Glutamatergic neuron (in vitro differentiated cells): Measurements from ENCODE around the gene FALEC. TPM values are rescaled to one million over a fixed set of nuclear protein-coding genes. Genes with fewer than 3 reads are reported as not detected.

Experiments used
- DNase-seq: peaks from one replicate; pipeline ENCODE4 v3.0.0; 2022
- H3K27ac Mint-ChIP-seq: one replicate; pipeline ENCODE4 v1.8.0; 2020; ENCODE audit warnings: mild to moderate bottlenecking, mixed read lengths, inconsistent platforms; ENCODE audit not compliant: unreplicated experiment
- H3K27me3 Mint-ChIP-seq: one replicate; pipeline ENCODE4 v1.8.0; 2020; ENCODE audit warnings: mild to moderate bottlenecking, moderate library complexity, mixed read lengths, inconsistent platforms; ENCODE audit not compliant: unreplicated experiment
- H3K36me3 Mint-ChIP-seq: one replicate; pipeline ENCODE4 v1.8.0; 2020; ENCODE audit warnings: mild to moderate bottlenecking, mixed read lengths, inconsistent platforms; ENCODE audit not compliant: unreplicated experiment
- H3K4me1 Mint-ChIP-seq: one replicate; pipeline ENCODE4 v1.8.0; 2020; ENCODE audit warnings: mild to moderate bottlenecking, low read depth, mixed read lengths, inconsistent platforms; ENCODE audit not compliant: unreplicated experiment
- H3K4me3 Mint-ChIP-seq: one replicate; pipeline ENCODE4 v1.8.0; 2020; ENCODE audit warnings: mild to moderate bottlenecking, mixed read lengths, inconsistent platforms; ENCODE audit not compliant: unreplicated experiment
- H3K9me3 Mint-ChIP-seq: one replicate; pipeline ENCODE4 v1.8.0; 2020; ENCODE audit warnings: mild to moderate bottlenecking, moderate library complexity, mixed read lengths, inconsistent platforms; ENCODE audit not compliant: unreplicated experiment
- CTCF ChIP-seq: fragments of 200-600 bp; sonication (generic); IDR thresholded peaks from one replicate; pipeline ENCODE4 v1.5.0; 2021; ENCODE audit not compliant: partially characterized antibody, unreplicated experiment
- total RNA-seq: library from RNA; stranded (reverse); fragmentation: NEBNext Ultra II Directional; extraction: Animal tissue kit (Norgen Biotek cat#: 25700); gene quantifications from one replicate; pipeline ENCODE4 v1.2.1, GENCODE V29; 2021; ENCODE audit not compliant: unreplicated experiment

The FALEC gene
- total RNA-seq, 1 donor from 2014 or later: not detected

GRCh38 chr1:150474869-150475268 lies 40.7 kb upstream of the FALEC start:
- Mint-ChIP-seq H3K9me3 (peaks cover 2% of the 10 kb centered on the region), H3K27me3 (peaks cover 2% of the 10 kb centered on the region), H3K36me3 (peaks cover 9% of the 10 kb centered on the region), H3K4me1 (no peaks in the 10 kb centered on the region), H3K27ac (no peak overlapping the region), H3K4me3 (no peak overlapping the region)
- TF ChIP-seq CTCF: no peak
- no peak for DNase-seq

GRCh38 chr1:150476754-150477153 lies 38.8 kb upstream of the FALEC start:
- H3K27me3 Mint-ChIP-seq: peaks cover 2% of the 10 kb centered on the region
- DNase-seq: no peak
- no peak for TF ChIP-seq CTCF
- H3K4me1 Mint-ChIP-seq: no peaks in the 10 kb centered on the region
- H3K36me3 Mint-ChIP-seq: no peaks in the 10 kb centered on the region
- H3K9me3 Mint-ChIP-seq: no peaks in the 10 kb centered on the region
- H3K4me3 Mint-ChIP-seq: no peak overlapping the region
- no peak overlapping the region for H3K27ac Mint-ChIP-seq

- DNase-seq: no peak
- H3K4me1 Mint-ChIP-seq: no peaks in the 10 kb centered on the region
- no peak for TF ChIP-seq CTCF
- H3K27ac Mint-ChIP-seq: no peak overlapping the region
- no peaks in the 10 kb centered on the region for H3K36me3 Mint-ChIP-seq
- H3K4me3 Mint-ChIP-seq: no peak overlapping the region
- peaks cover 2% of the 10 kb centered on the region for H3K27me3 Mint-ChIP-seq
- H3K9me3 Mint-ChIP-seq: no peaks in the 10 kb centered on the region
Observed at GRCh38 chr1:150477320-150477719, 38.2 kb upstream of the FALEC start.

GRCh38 chr1:150477733-150478132 lies 37.8 kb upstream of the FALEC start:
- Mint-ChIP-seq H3K27ac (no peak overlapping the region), H3K4me1 (no peaks in the 10 kb centered on the region), H3K9me3 (no peaks in the 10 kb centered on the region), H3K27me3 (peaks cover 2% of the 10 kb centered on the region), H3K36me3 (no peaks in the 10 kb centered on the region), H3K4me3 (no peak overlapping the region)
- no peak for DNase-seq
- TF ChIP-seq CTCF: no peak

GRCh38 chr1:150479370-150479769 lies 36.2 kb upstream of the FALEC start:
- TF ChIP-seq CTCF: no peak
- H3K36me3 Mint-ChIP-seq: no peaks in the 10 kb centered on the region
- H3K27me3 Mint-ChIP-seq: peaks cover 2% of the 10 kb centered on the region
- no peaks in the 10 kb centered on the region for H3K9me3 Mint-ChIP-seq
- no peak for DNase-seq
- H3K4me3 Mint-ChIP-seq: no peak overlapping the region
- no peaks in the 10 kb centered on the region for H3K4me1 Mint-ChIP-seq
- no peak overlapping the region for H3K27ac Mint-ChIP-seq
